ENCODE results near the gene PTGIS. TPM values are rescaled to one million over a fixed set of nuclear protein-coding genes. Genes with fewer than 3 reads are reported as not detected.
A peak's percentile ranks its signal among the peaks of the same experiment; 100 is the strongest.

PTGIS gene
- total and polyA plus RNA-seq, 12 donors: 6.5 to 66.8 (median 20.2) TPM

GRCh38 chr20:49582413-49583334 is 14.7 kb upstream of the PTGIS start:
- ATAC-seq (no peak), DNase-seq (no peak)
- H3K4me1 ChIP-seq: peaks cover 4 to 39% (median 17%) of the 10 kb centered on the region in 9 donors
- H3K27me3 ChIP-seq: no peaks in the 10 kb centered on the region
- peaks cover 0 to 18% (median 7%) of the 10 kb centered on the region in 11 donors for H3K9me3 ChIP-seq
- intact Hi-C loops (cut with DNase I): no loop called here
- TF ChIP-seq CTCF (IDR thresholded peaks at IDR 0.05): no peak
- H3K27ac ChIP-seq: peak overlapping the region in 7 of 10 donors; percentile 36 to 87 (median 66)
- no peaks in the 10 kb centered on the region for H3K36me3 ChIP-seq
- no peak overlapping the region for H3K4me3 ChIP-seq
- 95 to 97% methylated on average over 10 of the region's 10 CpGs for WGBS, 2 donors

GRCh38 chr20:49581482-49581881 is 13.5 kb upstream of the PTGIS start:
- Histone ChIP-seq H3K36me3 (no peaks in the 10 kb centered on the region), H3K9me3 (peaks cover 0 to 24% (median 7%) of the 10 kb centered on the region in 11 donors), H3K27ac (peak overlapping the region in 6 of 10 donors; percentile 14 to 85 (median 78)), H3K4me1 (peaks cover 4 to 38% (median 17%) of the 10 kb centered on the region in 9 donors), H3K4me3 (no peak overlapping the region), H3K27me3 (no peaks in the 10 kb centered on the region)
- TF ChIP-seq CTCF (IDR thresholded peaks at IDR 0.05): no peak
- DNase-seq: no peak
- 100% methylated on average over 1 of the region's 1 CpG for WGBS, 2 donors
- ATAC-seq: no peak
- intact Hi-C loops (cut with DNase I): no loop called here

- Histone ChIP-seq H3K4me1 (peaks cover 5 to 37% (median 15%) of the 10 kb centered on the region in 9 donors), H3K27me3 (no peaks in the 10 kb centered on the region), H3K4me3 (no peak overlapping the region), H3K36me3 (no peaks in the 10 kb centered on the region), H3K27ac (peak overlapping the region in 8 of 10 donors; percentile 8 to 85 (median 74)), H3K9me3 (peaks cover 0 to 28% (median 7%) of the 10 kb centered on the region in 11 donors)
- ATAC-seq: no peak
- intact Hi-C loops (cut with DNase I): no loop called here
- TF ChIP-seq CTCF (IDR thresholded peaks at IDR 0.05): no peak
- 52 to 55% methylated on average over 1 of the region's 1 CpG for WGBS, 2 donors
- DNase-seq: no peak
Observed at GRCh38 chr20:49580813-49581174, 12.9 kb upstream of the PTGIS start.

- Histone ChIP-seq H3K9me3 (peaks cover 0 to 28% (median 7%) of the 10 kb centered on the region in 11 donors), H3K4me1 (peaks cover 6 to 40% (median 14%) of the 10 kb centered on the region in 9 donors), H3K4me3 (no peak overlapping the region), H3K27me3 (no peaks in the 10 kb centered on the region), H3K27ac (peak overlapping the region in 9 of 10 donors; percentile 61 to 85 (median 74)), H3K36me3 (no peaks in the 10 kb centered on the region)
- TF ChIP-seq CTCF (IDR thresholded peaks at IDR 0.05): no peak
- DNase-seq: no peak
- intact Hi-C loops (cut with DNase I): no loop called here
- WGBS, 2 donors: 63 to 67% methylated on average over 15 of the region's 15 CpGs
- peak in 3 of 8 donors; percentile 11 to 29 (median 16) for ATAC-seq
Observed at GRCh38 chr20:49579874-49580812, 12.2 kb upstream of the PTGIS start.

Data from heart right ventricle (tissue), 16 donors.